ENCODE data around the gene KAT6B. TPM values are rescaled to one million over a fixed set of nuclear protein-coding genes. Genes with fewer than 3 reads are reported as not detected.

KAT6B gene
- total RNA-seq, 6 experiments from 2014 or later: 17.8 to 27.5 (median 23.6) TPM

DNA sequence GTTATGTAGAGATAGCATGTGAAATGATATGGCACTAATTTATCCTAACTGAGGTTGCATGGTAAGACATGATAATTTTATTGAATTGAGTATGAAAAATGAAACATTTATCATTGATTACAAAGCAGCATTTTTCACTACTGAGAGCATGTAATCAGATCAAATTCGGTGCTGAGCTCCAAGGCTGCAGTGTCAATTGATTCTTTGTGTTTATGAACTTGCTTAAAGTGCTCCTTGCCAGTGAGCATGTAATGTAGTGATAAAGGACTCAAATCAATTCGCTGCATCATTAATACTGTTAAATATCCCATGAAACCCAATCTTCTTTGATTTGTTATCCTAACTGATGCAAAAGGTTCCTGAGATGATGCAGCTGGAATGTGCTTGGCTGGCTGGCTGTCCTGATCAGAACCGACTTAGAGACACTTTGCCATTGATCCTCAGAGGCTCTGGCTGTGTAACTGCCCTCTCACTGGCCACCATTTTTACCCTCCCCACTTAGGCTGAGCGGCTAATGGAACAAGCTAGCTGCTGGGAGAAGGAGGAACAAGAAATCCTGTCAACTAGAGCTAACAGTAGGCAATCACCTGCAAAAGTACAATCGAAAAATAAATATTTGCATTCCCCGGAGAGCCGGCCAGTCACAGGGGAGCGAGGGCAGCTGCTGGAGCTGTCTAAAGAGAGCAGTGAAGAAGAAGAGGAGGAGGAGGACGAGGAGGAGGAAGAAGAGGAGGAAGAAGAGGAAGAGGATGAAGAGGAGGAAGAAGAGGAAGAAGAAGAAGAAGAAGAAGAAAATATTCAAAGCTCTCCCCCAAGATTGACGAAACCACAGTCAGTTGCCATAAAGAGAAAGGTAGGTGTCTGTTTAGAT lies 195.2 kb downstream of the KAT6B start:
- no peak overlapping the region; the same call in 1 of the 2 replicates for H3K27ac Mint-ChIP-seq
- DNase-seq: no peak
- H3K4me3 Mint-ChIP-seq: no peak overlapping the region
- peaks cover 16% of the 10 kb centered on the region for H3K36me3 Mint-ChIP-seq (ENCODE audit: low read depth)
- peaks cover 9% of the 10 kb centered on the region for H3K4me1 Mint-ChIP-seq (ENCODE audit: low read depth)
- H3K27me3 Mint-ChIP-seq (ENCODE audit: insufficient read depth): no peaks in the 10 kb centered on the region; the same call in 1 of the 2 replicates
- TF ChIP-seq, protein P1, sequence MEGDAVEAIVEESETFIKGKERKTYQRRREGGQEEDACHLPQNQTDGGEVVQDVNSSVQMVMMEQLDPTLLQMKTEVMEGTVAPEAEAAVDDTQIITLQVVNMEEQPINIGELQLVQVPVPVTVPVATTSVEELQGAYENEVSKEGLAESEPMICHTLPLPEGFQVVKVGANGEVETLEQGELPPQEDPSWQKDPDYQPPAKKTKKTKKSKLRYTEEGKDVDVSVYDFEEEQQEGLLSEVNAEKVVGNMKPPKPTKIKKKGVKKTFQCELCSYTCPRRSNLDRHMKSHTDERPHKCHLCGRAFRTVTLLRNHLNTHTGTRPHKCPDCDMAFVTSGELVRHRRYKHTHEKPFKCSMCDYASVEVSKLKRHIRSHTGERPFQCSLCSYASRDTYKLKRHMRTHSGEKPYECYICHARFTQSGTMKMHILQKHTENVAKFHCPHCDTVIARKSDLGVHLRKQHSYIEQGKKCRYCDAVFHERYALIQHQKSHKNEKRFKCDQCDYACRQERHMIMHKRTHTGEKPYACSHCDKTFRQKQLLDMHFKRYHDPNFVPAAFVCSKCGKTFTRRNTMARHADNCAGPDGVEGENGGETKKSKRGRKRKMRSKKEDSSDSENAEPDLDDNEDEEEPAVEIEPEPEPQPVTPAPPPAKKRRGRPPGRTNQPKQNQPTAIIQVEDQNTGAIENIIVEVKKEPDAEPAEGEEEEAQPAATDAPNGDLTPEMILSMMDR (IDR thresholded peaks at IDR 0.05): no peak
- no peaks in the 10 kb centered on the region for H3K9me3 Mint-ChIP-seq

DNA sequence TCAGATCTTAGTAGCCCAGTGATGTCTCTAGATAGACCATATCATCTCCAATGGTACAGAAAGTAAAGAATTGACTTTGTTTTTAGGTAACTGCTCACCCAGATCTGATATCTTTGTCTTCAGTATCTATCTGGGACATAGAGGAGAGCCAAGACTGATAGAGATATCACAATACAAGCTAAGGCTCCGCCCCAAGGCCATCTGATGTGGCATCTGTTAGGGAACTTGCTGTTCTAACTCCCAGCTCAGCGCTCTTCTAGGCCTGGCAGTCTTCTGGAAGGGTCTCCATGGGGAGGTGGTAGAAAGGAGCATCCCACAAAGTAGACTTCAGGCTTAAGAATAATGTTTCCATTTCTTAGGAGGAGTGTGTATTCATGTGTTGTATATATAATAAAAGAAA lies 196.7 kb downstream of the KAT6B start:
- Mint-ChIP-seq H3K4me3 (no peak overlapping the region), H3K4me1 (ENCODE audit: low read depth) (peaks cover 9% of the 10 kb centered on the region), H3K27ac (no peak overlapping the region), H3K36me3 (ENCODE audit: low read depth) (peaks cover 18% of the 10 kb centered on the region), H3K27me3 (ENCODE audit: insufficient read depth) (no peaks in the 10 kb centered on the region; the same call in 1 of the 2 replicates), H3K9me3 (no peaks in the 10 kb centered on the region)
- no peak for DNase-seq
- TF ChIP-seq, protein P1 (IDR thresholded peaks at IDR 0.05): no peak

DNA sequence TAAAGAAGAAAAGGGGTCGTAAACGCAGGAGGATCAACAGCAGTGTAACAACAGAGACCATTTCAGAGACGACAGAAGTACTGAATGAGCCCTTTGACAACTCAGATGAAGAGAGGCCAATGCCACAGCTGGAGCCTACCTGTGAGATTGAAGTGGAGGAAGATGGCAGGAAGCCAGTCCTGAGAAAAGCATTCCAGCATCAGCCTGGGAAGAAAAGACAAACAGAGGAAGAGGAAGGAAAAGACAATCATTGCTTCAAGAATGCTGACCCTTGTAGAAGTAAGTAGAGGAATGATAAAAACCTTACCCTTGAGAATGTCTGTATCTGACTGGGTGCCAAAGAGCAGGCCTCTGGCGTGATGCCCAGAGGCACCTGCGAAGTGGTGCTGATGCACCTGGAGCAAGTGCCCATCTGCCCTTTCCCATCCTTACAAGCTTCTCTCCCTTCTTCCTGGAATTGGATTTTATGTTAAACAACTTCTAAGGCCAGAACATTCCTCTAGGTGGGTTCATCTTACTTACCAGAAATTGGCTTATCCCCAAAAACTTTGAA lies 198.6 kb downstream of the KAT6B start:
- no peaks in the 10 kb centered on the region; the same call in 1 of the 2 replicates for H3K27me3 Mint-ChIP-seq (ENCODE audit: insufficient read depth)
- H3K4me3 Mint-ChIP-seq: no peak overlapping the region
- H3K9me3 Mint-ChIP-seq: no peaks in the 10 kb centered on the region
- TF ChIP-seq, protein P1 (IDR thresholded peaks at IDR 0.05): no peak
- DNase-seq: no peak
- 0 out of 2 replicates have a peak overlapping the region, but pooled peaks have one; percentile 38 for H3K27ac Mint-ChIP-seq
- H3K4me1 Mint-ChIP-seq (ENCODE audit: low read depth): peaks cover 9% of the 10 kb centered on the region
- peaks cover 38% of the 10 kb centered on the region for H3K36me3 Mint-ChIP-seq (ENCODE audit: low read depth)

DNA sequence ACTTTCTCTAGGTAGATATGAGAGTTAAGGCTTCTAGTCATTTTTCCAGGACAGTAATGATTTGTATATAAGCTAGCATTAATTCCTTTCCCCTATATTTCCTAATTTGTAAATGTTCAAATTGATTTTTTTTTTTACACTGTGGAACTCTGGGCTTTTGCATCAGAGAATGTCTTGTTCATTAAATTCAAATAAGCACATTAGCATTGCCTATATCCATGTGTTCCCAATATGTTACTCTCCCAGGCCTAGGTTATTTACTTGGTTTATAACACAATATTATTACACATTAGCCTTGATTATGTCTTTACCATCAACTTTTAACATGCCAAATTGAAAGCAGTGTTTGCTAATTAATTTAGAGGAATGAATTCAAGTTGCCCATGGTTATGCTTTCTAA lies 201.6 kb downstream of the KAT6B start:
- no peak overlapping the region for H3K27ac Mint-ChIP-seq
- H3K4me1 Mint-ChIP-seq (ENCODE audit: low read depth): no peaks in the 10 kb centered on the region
- no peak overlapping the region for H3K4me3 Mint-ChIP-seq
- no peak for DNase-seq
- TF ChIP-seq, protein P1 (IDR thresholded peaks at IDR 0.05): no peak
- H3K36me3 Mint-ChIP-seq (ENCODE audit: low read depth): peaks cover 36% of the 10 kb centered on the region
- H3K27me3 Mint-ChIP-seq (ENCODE audit: insufficient read depth): no peaks in the 10 kb centered on the region; the same call in none of the 2 replicates
- no peaks in the 10 kb centered on the region for H3K9me3 Mint-ChIP-seq

DNA sequence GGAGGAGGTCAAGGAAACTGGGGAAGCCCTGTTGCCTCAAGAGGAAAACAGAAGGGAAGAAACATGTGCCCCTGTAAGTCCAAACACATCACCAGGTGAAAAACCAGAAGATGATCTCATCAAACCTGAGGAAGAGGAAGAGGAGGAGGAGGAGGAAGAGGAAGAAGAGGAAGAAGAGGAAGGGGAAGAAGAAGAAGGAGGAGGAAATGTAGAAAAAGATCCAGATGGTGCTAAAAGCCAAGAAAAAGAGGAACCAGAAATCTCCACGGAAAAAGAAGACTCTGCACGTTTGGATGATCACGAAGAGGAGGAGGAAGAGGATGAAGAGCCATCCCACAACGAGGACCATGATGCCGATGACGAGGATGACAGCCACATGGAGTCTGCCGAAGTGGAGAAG lies 202.3 kb downstream of the KAT6B start:
- H3K4me3 Mint-ChIP-seq: no peak overlapping the region
- H3K36me3 Mint-ChIP-seq (ENCODE audit: low read depth): peaks cover 38% of the 10 kb centered on the region
- H3K27ac Mint-ChIP-seq: no peak overlapping the region
- H3K4me1 Mint-ChIP-seq (ENCODE audit: low read depth): peaks cover 1% of the 10 kb centered on the region; the same call in 1 of the 2 replicates
- H3K27me3 Mint-ChIP-seq (ENCODE audit: insufficient read depth): peaks cover 2% of the 10 kb centered on the region
- H3K9me3 Mint-ChIP-seq: no peaks in the 10 kb centered on the region
- TF ChIP-seq, protein P1 (IDR thresholded peaks at IDR 0.05): no peak
- DNase-seq: no peak
